Fibroblast of lung (primary cell): ENCODE measurements around the gene OTOG. TPM values are rescaled to one million over a fixed set of nuclear protein-coding genes. Genes with fewer than 3 reads are reported as not detected.

Source experiments
- DNase-seq, 2 donors: peaks; one replicate each; pipeline versions ENCODE4 v3.0.0 to v3.0.0-alpha.2; 2010; ENCODE audit warnings: low read depth in 2 of 2
- H2AFZ ChIP-seq: 2 replicates; pipeline ENCODE4 v1.5.1; 2012; ENCODE audit warnings: low read length, control low read depth, inconsistent platforms
- H3K27ac ChIP-seq: 2 replicates; pipeline ENCODE4 v1.5.1; 2011; ENCODE audit warnings: low read length, control low read depth; ENCODE audit not compliant: insufficient read depth
- H3K27me3 ChIP-seq: 2 replicates; pipeline ENCODE4 v1.5.1; 2011; ENCODE audit warnings: mild to moderate bottlenecking, low read length; ENCODE audit not compliant: control insufficient read depth, insufficient read depth
- H3K36me3 ChIP-seq: 2 replicates; pipeline ENCODE4 v1.5.1; 2011; ENCODE audit warnings: low read length; ENCODE audit not compliant: control insufficient read depth, insufficient read depth
- H3K4me1 ChIP-seq: 2 replicates; pipeline ENCODE4 v1.5.1; 2011; ENCODE audit warnings: low read length; ENCODE audit not compliant: control insufficient read depth, insufficient read depth; ENCODE audit errors: extremely low read depth
- H3K4me2 ChIP-seq: 2 replicates; pipeline ENCODE4 v1.5.1; 2011; ENCODE audit warnings: low read length, control low read depth; ENCODE audit not compliant: insufficient read depth; ENCODE audit errors: extremely low read depth
- H3K4me3 ChIP-seq, 4 experiments: fragments of 200-600 bp in 1 of 4; sonication (generic) in 1 of 4; replicated peaks in 1 of 4; 2 replicates each; pipeline ENCODE4 v1.5.1; 2011 to 2016; ENCODE audit warnings: low read length in 4 of 4, low read depth in 3 of 4, mild to moderate bottlenecking in 3 of 4, control low read depth in 2 of 4, inconsistent platforms in 1 of 4, mixed read lengths in 1 of 4; ENCODE audit not compliant: insufficient read depth in 1 of 4; ENCODE audit errors: control extremely low read depth in 1 of 4
- H3K79me2 ChIP-seq: 2 replicates; pipeline ENCODE4 v1.5.1; 2012; ENCODE audit warnings: mild to moderate bottlenecking, low read length, inconsistent platforms; ENCODE audit not compliant: control insufficient read depth, insufficient read depth
- H3K9ac ChIP-seq: 2 replicates; pipeline ENCODE4 v1.5.1; 2011; ENCODE audit warnings: mild to moderate bottlenecking, low read length, control low read depth; ENCODE audit not compliant: insufficient read depth
- H3K9me3 ChIP-seq: 2 replicates; pipeline ENCODE4 v1.5.1; 2012; ENCODE audit warnings: low read depth, low read length; ENCODE audit not compliant: control insufficient read depth, insufficient read depth
- H4K20me1 ChIP-seq: 2 replicates; pipeline ENCODE4 v1.5.1; 2011; ENCODE audit warnings: low read length; ENCODE audit not compliant: control insufficient read depth, insufficient read depth; ENCODE audit errors: extremely low read depth
- EZH2 ChIP-seq: IDR thresholded peaks from 2 replicates; pipeline ENCODE4 v1.5.1; 2012; ENCODE audit warnings: low read length, control low read depth, mild to moderate bottlenecking; ENCODE audit errors: missing control alignments
- polyA plus RNA-seq, 2 donors: library from polyadenylated mRNA; depleted of rRNA in 1 of 2; stranded (reverse) in 1 of 2; unstranded in 1 of 2; fragments of >200 nt; gene quantifications; 2 replicates each; pipeline ENCODE4 v1.2.1, GENCODE V29; 2011 to 2012; ENCODE audit warnings: missing spikeins in 1 of 2
- total RNA-seq: library from RNA; depleted of rRNA; stranded (reverse); fragments of >200 nt; gene quantifications from 2 replicates; pipeline ENCODE4 v1.2.1, GENCODE V29; 2014
- TF ChIP-seq, protein P1 (sequence below), 2 donors: IDR thresholded peaks in 1 of 2; conservative IDR thresholded peaks in 1 of 2; 1 replicate in 1 of 2; 2 replicates in 1 of 2; pipeline ENCODE4 v1.5.1; 2011 to 2012; ENCODE audit warnings: low read length in 2 of 2, control low read depth in 1 of 2, inconsistent platforms in 1 of 2, low read depth in 1 of 2, mild to moderate bottlenecking in 1 of 2

The OTOG gene
- total and polyA plus RNA-seq, 2 donors (not counting 1 experiment from before 2014, with no cell fraction given), result not detected

DNA sequence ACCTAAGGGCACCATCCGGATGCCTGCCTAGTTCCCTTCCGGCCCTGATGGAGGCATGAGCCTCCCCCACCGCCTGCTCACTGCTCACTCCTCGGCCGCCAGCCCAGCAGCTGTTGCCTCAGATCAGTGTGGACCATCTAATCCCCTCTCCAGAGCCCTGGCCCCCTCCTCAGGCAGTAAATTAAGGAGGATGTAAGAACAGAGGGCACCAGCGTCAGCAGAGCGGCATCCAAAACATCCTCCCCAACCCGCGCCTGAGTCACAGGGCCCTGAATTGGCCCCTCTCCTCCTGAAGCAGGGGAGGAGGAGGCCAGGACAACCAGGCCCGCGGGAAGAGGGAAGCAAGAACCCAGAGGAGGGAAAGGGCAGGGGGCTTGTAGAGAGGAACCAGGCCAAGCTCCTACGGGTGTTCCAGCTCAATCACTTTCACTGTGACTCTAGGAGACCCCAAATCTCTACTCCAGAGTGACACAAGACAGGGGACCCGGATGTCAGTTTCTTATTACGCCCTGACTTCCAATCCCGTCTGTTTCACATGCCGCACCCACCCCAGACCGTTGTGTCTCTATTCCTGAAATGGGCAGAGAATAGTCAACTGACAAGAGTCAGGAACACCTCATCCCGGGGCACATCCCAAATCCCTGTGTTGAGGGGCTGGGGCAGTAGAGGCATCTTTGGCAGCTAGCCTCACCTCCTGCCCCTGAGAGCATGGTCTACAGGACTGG is 141.0 kb downstream of the OTOG start:
- H3K27ac ChIP-seq, result no peak overlapping the region
- DNase-seq, result no peak
- TF ChIP-seq, protein P1, sequence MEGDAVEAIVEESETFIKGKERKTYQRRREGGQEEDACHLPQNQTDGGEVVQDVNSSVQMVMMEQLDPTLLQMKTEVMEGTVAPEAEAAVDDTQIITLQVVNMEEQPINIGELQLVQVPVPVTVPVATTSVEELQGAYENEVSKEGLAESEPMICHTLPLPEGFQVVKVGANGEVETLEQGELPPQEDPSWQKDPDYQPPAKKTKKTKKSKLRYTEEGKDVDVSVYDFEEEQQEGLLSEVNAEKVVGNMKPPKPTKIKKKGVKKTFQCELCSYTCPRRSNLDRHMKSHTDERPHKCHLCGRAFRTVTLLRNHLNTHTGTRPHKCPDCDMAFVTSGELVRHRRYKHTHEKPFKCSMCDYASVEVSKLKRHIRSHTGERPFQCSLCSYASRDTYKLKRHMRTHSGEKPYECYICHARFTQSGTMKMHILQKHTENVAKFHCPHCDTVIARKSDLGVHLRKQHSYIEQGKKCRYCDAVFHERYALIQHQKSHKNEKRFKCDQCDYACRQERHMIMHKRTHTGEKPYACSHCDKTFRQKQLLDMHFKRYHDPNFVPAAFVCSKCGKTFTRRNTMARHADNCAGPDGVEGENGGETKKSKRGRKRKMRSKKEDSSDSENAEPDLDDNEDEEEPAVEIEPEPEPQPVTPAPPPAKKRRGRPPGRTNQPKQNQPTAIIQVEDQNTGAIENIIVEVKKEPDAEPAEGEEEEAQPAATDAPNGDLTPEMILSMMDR (conservative IDR thresholded peaks at IDR 0.05 in 1 of 2, IDR thresholded peaks at IDR 0.05 in 1 of 2; ENCODE audit: low read depth in 1 of 2, low read length in 2 of 2), result no peak
- H3K4me1 ChIP-seq, result no peaks in the 10 kb centered on the region
- H3K4me3 ChIP-seq, result no peak overlapping the region
- no peaks in the 10 kb centered on the region for H3K36me3 ChIP-seq
- no peak overlapping the region for H3K9ac ChIP-seq
- no peak overlapping the region for H2AFZ ChIP-seq
- no peaks in the 10 kb centered on the region for H3K9me3 ChIP-seq
- H3K79me2 ChIP-seq, result no peaks in the 10 kb centered on the region
- H4K20me1 ChIP-seq, result no peaks in the 10 kb centered on the region
- no peak overlapping the region for H3K4me2 ChIP-seq
- H3K27me3 ChIP-seq, result peaks cover 4% of the 10 kb centered on the region

DNA sequence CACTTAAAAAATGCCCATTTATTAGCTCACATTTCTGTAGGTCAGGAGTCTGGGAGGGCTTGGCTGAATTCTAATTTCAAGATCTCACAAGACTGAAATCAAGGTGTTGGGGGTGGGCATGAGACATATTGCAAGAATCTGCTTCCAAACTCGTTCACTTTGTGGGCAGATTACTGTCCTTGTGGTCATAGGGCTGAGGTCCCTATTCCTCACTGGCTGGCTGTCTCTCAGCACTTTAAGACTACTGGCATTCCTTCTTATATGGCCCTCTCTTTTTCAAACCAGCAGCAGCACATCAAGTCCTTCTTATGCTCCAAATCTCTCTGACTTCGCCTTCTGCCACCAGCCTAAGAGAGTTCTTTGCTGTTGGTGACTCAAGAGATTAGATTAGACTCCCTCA is 144.5 kb downstream of the OTOG start:
- no peak overlapping the region for H3K9ac ChIP-seq
- no peak overlapping the region for H3K27ac ChIP-seq
- H3K4me3 ChIP-seq, result no peak overlapping the region
- no peaks in the 10 kb centered on the region for H3K9me3 ChIP-seq
- DNase-seq, result no peak
- no peak for TF ChIP-seq EZH2
- TF ChIP-seq, protein P1 (conservative IDR thresholded peaks at IDR 0.05 in 1 of 2, IDR thresholded peaks at IDR 0.05 in 1 of 2; ENCODE audit: low read depth in 1 of 2, low read length in 2 of 2), result no peak
- H4K20me1 ChIP-seq, result no peaks in the 10 kb centered on the region
- no peaks in the 10 kb centered on the region for H3K4me1 ChIP-seq
- no peaks in the 10 kb centered on the region for H3K79me2 ChIP-seq
- H3K27me3 ChIP-seq, result peaks cover 25% of the 10 kb centered on the region
- no peak overlapping the region for H2AFZ ChIP-seq
- H3K36me3 ChIP-seq, result no peaks in the 10 kb centered on the region
- no peak overlapping the region for H3K4me2 ChIP-seq

DNA sequence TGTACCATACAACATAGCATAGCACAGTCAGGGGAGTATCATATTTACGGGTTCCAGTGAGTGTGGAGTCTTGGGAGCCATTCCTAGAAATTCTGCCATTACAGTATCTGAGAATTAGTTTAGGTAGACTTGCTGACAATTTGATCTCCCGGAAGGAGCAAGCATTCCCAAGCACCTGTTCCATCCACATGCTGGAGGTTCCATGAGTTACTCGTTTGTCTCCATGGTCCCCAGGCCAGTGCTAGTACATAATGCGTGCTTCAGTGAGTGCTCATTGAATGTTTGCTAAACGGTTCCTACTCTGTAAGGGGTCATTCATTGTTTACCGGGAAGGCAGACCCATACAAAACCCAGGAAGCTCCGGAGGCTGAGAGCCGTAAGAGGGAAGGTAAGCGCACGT is 144.9 kb downstream of the OTOG start:
- no peak for DNase-seq
- H3K4me2 ChIP-seq, result no peak overlapping the region
- no peaks in the 10 kb centered on the region for H3K36me3 ChIP-seq
- peaks cover 29% of the 10 kb centered on the region for H3K27me3 ChIP-seq
- H4K20me1 ChIP-seq, result no peaks in the 10 kb centered on the region
- no peak for TF ChIP-seq EZH2
- no peaks in the 10 kb centered on the region for H3K4me1 ChIP-seq
- no peaks in the 10 kb centered on the region for H3K9me3 ChIP-seq
- no peak overlapping the region for H3K27ac ChIP-seq
- no peaks in the 10 kb centered on the region for H3K79me2 ChIP-seq
- no peak overlapping the region for H2AFZ ChIP-seq
- H3K4me3 ChIP-seq, result no peak overlapping the region
- H3K9ac ChIP-seq, result no peak overlapping the region
